Lung (tissue), 12 donors: ENCODE data around the gene ABCF2. TPM values are rescaled to one million over a fixed set of nuclear protein-coding genes. Genes with fewer than 3 reads are reported as not detected.

ENCODE experiments used
- ATAC-seq: fragments of 200-7000 bp; cut with Tn5 transposase; one replicate; pipeline ENCODE4 v1.9.1; 2020; ENCODE audit warnings: moderate number of reproducible peaks; ENCODE audit not compliant: insufficient read depth, low FRiP score
- DNase-seq, 3 donors: peaks; one replicate each; pipeline ENCODE4 v3.0.0-alpha.2; 2013 to 2017
- H3K27ac ChIP-seq, 2 donors: one replicate each; pipeline ENCODE4 v1.5.1; 2013; ENCODE audit warnings: mild to moderate bottlenecking in 2 of 2, moderate library complexity in 2 of 2, control low read depth in 1 of 2, inconsistent platforms in 1 of 2, low read depth in 1 of 2, low read length in 1 of 2
- H3K27me3 ChIP-seq, 3 donors: one replicate each; pipeline ENCODE4 v1.5.1; 2013; ENCODE audit warnings: low read length in 2 of 3; ENCODE audit not compliant: control insufficient read depth in 3 of 3, insufficient read depth in 3 of 3
- H3K36me3 ChIP-seq, 4 donors: one replicate each; pipeline ENCODE4 v1.5.1; 2013; ENCODE audit warnings: low read length in 4 of 4, mild to moderate bottlenecking in 1 of 4, moderate library complexity in 1 of 4; ENCODE audit not compliant: control insufficient read depth in 4 of 4, insufficient read depth in 4 of 4
- H3K4me1 ChIP-seq, 5 donors: one replicate each; pipeline ENCODE4 v1.5.1; 2013; ENCODE audit warnings: low read length in 5 of 5, mild to moderate bottlenecking in 2 of 5, moderate library complexity in 1 of 5; ENCODE audit not compliant: control insufficient read depth in 5 of 5, insufficient read depth in 5 of 5
- H3K4me3 ChIP-seq: one replicate; pipeline ENCODE4 v1.5.1; 2013; ENCODE audit warnings: mild to moderate bottlenecking, control low read depth, moderate library complexity
- H3K9ac ChIP-seq, 2 donors: one replicate each; pipeline ENCODE4 v1.5.1; 2013; ENCODE audit warnings: low read length in 2 of 2, control low read depth in 1 of 2; ENCODE audit not compliant: insufficient read depth in 1 of 2
- H3K9me3 ChIP-seq, 4 donors: one replicate each; pipeline ENCODE4 v1.5.1; 2013; ENCODE audit warnings: low read length in 3 of 4, mild to moderate bottlenecking in 1 of 4, moderate library complexity in 1 of 4; ENCODE audit not compliant: control insufficient read depth in 4 of 4, insufficient read depth in 3 of 4
- CTCF ChIP-seq: IDR thresholded peaks from 2 replicates; pipeline ENCODE4 v1.5.1; 2012; ENCODE audit warnings: mild to moderate bottlenecking; ENCODE audit errors: control extremely low read depth, extremely low read depth
- WGBS, 2 donors: extraction: QIAGEN DNeasy Blood & Tissue Kit; methylation state at CpG; one replicate each; pipeline ENCODE4 v1.1.7; 2013; 5-methylcytosine and 5-hydroxymethylcytosine counted together
- polyA plus RNA-seq, 2 donors: library from polyadenylated mRNA; stranded (reverse); fragments of 200-250 nt; gene quantifications; one replicate each; pipeline ENCODE4 v1.2.1, GENCODE V29; 2013
- total RNA-seq, 2 donors: library from RNA; depleted of rRNA in 1 of 2; stranded (reverse); fragments of >200 nt in 1 of 2; gene quantifications; one replicate each; pipeline ENCODE4 v1.2.1, GENCODE V29; 2014 to 2021
- donor health status: control.
- donor health status: control.
- donor health status: Bipolar disorder and iron deficiency.
- donor health status: healthy.
- donor health status: DM: yes; HTN: yes; CAD: no.

Gene ABCF2
- total and polyA plus RNA-seq, 4 donors, result 13.2 to 36.3 (median 25.8) TPM

GRCh38 chr7:151235091-151235787 lies 8.2 kb upstream of the ABCF2 start:
- ATAC-seq (no peak), DNase-seq (peak in 1 of 3 donors; percentile 8)
- Histone ChIP-seq H3K36me3 (peaks cover 5 to 52% (median 9%) of the 10 kb centered on the region in 4 donors), H3K9ac (no peak overlapping the region), H3K4me1 (peaks cover 0 to 11% (median 4%) of the 10 kb centered on the region in 5 donors), H3K27me3 (no peaks in the 10 kb centered on the region), H3K4me3 (no peak overlapping the region), H3K9me3 (no peaks in the 10 kb centered on the region), H3K27ac (no peak overlapping the region)
- WGBS, 2 donors, result 93 to 97% methylated on average over 28 of the region's 28 CpGs
- TF ChIP-seq CTCF, result no peak

GRCh38 chr7:151233804-151234203 lies 6.8 kb upstream of the ABCF2 start:
- no peak for ATAC-seq
- TF ChIP-seq CTCF, result no peak

GRCh38 chr7:151232917-151233701 lies 6.1 kb upstream of the ABCF2 start:
- peaks cover 0 to 13% (median 4%) of the 10 kb centered on the region in 5 donors for H3K4me1 ChIP-seq
- DNase-seq (peak in 1 of 3 donors; percentile 16), ATAC-seq (peak; percentile 64)
- no peak for TF ChIP-seq CTCF
- H3K36me3 ChIP-seq, result peaks cover 0 to 33% (median 5%) of the 10 kb centered on the region in 4 donors
- peak overlapping the region; percentile 82 to 87 for H3K27ac ChIP-seq
- WGBS, 2 donors, result 3 to 5% methylated on average over 36 of the region's 36 CpGs
- no peaks in the 10 kb centered on the region for H3K27me3 ChIP-seq
- peak overlapping the region; percentile 98 for H3K4me3 ChIP-seq
- no peaks in the 10 kb centered on the region for H3K9me3 ChIP-seq
- peak overlapping the region; percentile 37 to 46 for H3K9ac ChIP-seq

More at GRCh38 chr7:151233804-151234203, 6.8 kb upstream of the ABCF2 start:
- Histone ChIP-seq H3K4me1 (peaks cover 0 to 11% (median 4%) of the 10 kb centered on the region in 5 donors), H3K4me3 (no peak overlapping the region), H3K36me3 (peaks cover 0 to 39% (median 7%) of the 10 kb centered on the region in 4 donors), H3K27me3 (no peaks in the 10 kb centered on the region), H3K9me3 (no peaks in the 10 kb centered on the region), H3K9ac (no peak overlapping the region), H3K27ac (no peak overlapping the region)
- 75 to 87% methylated on average over 9 of the region's 9 CpGs for WGBS, 2 donors
- DNase-seq, result no peak
